HUES6 (cell line): ENCODE results near the gene EPB41L4A.
A peak's percentile ranks its signal among the peaks of the same experiment; 100 is the strongest.
"Not testable (repeated sequence)": the region's sequence is repeated elsewhere in the genome, so short reads cannot be mapped to it uniquely, and the experiment has no call there.

ENCODE experiments used
- H3K27ac ChIP-seq: 2 replicates; pipeline ENCODE4 v1.7.0; 2013; ENCODE audit warnings: low read depth, mild to moderate bottlenecking, low read length, inconsistent platforms
- H3K27me3 ChIP-seq: 2 replicates; pipeline ENCODE4 v1.6.1; 2013; ENCODE audit warnings: low read length; ENCODE audit not compliant: control insufficient read depth, insufficient read depth
- H3K36me3 ChIP-seq: 2 replicates; pipeline ENCODE4 v1.6.1; 2013; ENCODE audit warnings: low read length; ENCODE audit not compliant: control insufficient read depth, insufficient read depth
- H3K4me1 ChIP-seq: 2 replicates; pipeline ENCODE4 v1.6.1; 2013; ENCODE audit warnings: low read length; ENCODE audit not compliant: control insufficient read depth, insufficient read depth
- H3K4me3 ChIP-seq: 2 replicates; pipeline ENCODE4 v1.5.1; 2013; ENCODE audit warnings: low read depth, low read length
- H3K9ac ChIP-seq: one replicate; pipeline ENCODE4 v1.6.1; 2013; ENCODE audit warnings: mild to moderate bottlenecking, low read length
- H3K9me3 ChIP-seq: 2 replicates; pipeline ENCODE4 v1.6.1; 2013; ENCODE audit warnings: low read depth, low read length; ENCODE audit not compliant: control insufficient read depth, insufficient read depth

EPB41L4A gene

DNA sequence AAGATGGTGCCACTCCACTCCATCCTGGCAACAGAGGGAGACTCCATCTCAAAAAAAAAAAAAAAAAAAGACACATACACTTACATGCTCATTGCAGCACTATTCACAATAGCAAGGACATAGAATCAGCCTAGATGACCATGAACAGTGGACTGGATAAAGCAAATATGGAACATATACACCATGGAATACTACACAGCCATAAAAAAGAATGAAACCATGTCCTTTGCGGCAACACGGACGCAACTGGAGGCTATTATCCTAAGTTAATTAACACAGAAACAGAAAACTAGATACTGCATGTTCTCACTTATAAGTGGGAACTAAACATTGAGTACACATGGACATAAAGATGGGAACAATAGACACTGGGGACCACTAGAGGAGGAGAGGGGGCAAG is 210.9 kb downstream of the EPB41L4A start:
- H3K4me3 ChIP-seq, H3K9me3 ChIP-seq, H3K9ac ChIP-seq, H3K27me3 ChIP-seq, H3K27ac ChIP-seq, H3K36me3 ChIP-seq: not testable (repeated sequence)
- peaks cover 30% of the 10 kb centered on the region for H3K4me1 ChIP-seq

DNA sequence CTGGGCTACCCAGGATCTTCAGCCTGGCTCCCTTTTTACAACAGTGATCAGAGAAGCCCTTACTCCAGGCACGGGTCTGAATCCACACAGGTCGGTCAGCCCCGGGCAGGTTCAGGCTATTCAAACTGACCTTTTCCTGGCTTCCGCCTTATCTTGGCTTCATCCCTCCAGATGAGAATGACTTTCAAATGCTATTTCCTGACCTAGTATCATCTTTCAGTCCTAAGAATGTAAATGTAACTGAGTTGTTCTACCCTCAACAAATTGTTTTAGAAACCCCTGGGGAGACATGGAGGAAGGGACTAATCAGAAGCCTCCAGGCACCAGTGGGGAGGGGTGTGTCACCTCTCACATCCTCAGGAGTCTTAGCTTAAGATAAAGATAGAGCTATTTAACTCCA is 213.2 kb downstream of the EPB41L4A start:
- Histone ChIP-seq H3K27me3 (no peaks in the 10 kb centered on the region), H3K4me1 (peaks cover 36% of the 10 kb centered on the region), H3K27ac (peak overlapping the region; percentile 61), H3K36me3 (no peaks in the 10 kb centered on the region), H3K9me3 (no peaks in the 10 kb centered on the region), H3K4me3 (peak overlapping the region; percentile 17), H3K9ac (peak overlapping the region; percentile 11)

DNA sequence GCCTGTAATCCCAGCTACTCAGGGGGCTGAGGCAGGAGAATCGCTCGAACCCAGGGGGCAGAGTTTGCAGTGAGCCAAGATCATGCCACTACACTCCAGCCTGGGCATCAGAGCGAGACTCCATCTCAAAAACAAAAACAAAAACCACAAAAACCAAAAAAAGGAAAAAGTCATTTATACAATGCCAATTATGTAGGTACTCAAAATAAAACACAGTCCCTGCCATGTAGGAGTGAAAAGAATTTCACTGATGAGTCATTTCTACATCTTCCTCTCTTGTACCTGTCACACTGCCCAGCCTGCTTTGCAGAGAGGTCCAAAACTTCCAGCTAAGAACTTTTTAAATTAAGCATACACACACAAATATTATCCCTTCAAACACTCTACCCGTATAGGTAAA is 215.8 kb downstream of the EPB41L4A start:
- H3K4me3 ChIP-seq: no peak overlapping the region
- H3K9ac ChIP-seq: no peak overlapping the region
- H3K36me3 ChIP-seq: no peaks in the 10 kb centered on the region
- no peaks in the 10 kb centered on the region for H3K9me3 ChIP-seq
- H3K4me1 ChIP-seq: peaks cover 36% of the 10 kb centered on the region
- H3K27me3 ChIP-seq: no peaks in the 10 kb centered on the region
- no peak overlapping the region for H3K27ac ChIP-seq

DNA sequence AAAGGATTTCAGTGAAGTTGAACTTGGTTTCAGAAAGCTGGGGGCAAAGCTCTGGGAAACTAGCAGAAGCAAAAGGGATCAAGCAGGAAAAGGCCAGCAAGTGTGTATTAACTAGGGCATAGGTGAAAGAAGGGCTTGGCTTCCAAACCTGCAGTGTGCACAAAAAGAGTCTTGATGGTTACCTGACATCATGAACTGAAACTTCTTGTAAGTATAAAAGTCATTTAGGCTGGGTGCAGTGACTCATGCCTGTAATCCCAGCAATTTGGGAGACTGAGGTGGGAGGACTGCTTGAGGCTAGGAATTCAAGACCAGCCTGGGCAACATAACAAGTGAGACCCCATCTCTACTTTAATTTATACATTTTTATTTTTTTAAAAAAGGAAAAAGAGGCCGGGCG is 216.4 kb downstream of the EPB41L4A start:
- H3K9me3 ChIP-seq: no peaks in the 10 kb centered on the region
- H3K4me1 ChIP-seq: peaks cover 36% of the 10 kb centered on the region
- no peak overlapping the region for H3K9ac ChIP-seq
- no peaks in the 10 kb centered on the region for H3K27me3 ChIP-seq
- H3K4me3 ChIP-seq: no peak overlapping the region
- H3K36me3 ChIP-seq: no peaks in the 10 kb centered on the region
- no peak overlapping the region for H3K27ac ChIP-seq

DNA sequence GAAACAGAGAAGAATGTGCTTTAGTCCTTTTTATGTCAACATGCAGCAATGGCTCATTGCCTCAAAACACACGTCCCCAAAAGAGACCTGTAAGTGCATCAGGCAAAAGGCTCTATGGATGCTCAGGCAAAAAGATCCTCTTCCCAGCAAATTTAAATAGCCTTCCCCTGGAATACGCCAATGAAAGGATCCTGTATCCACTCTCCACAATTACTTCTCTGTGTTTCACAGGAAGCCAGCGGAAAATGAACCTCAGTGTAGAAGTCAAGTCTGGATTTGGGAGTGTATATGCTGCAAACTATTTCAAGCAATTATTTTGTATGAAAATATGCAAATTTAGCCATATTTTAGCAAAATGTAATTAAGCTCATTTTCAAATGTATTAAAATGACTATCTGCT is 217.9 kb downstream of the EPB41L4A start:
- H3K4me1 ChIP-seq: peaks cover 27% of the 10 kb centered on the region
- H3K9ac ChIP-seq: no peak overlapping the region
- no peak overlapping the region for H3K4me3 ChIP-seq
- H3K27ac ChIP-seq: no peak overlapping the region
- H3K27me3 ChIP-seq: no peaks in the 10 kb centered on the region
- H3K9me3 ChIP-seq: no peaks in the 10 kb centered on the region
- no peaks in the 10 kb centered on the region for H3K36me3 ChIP-seq

DNA sequence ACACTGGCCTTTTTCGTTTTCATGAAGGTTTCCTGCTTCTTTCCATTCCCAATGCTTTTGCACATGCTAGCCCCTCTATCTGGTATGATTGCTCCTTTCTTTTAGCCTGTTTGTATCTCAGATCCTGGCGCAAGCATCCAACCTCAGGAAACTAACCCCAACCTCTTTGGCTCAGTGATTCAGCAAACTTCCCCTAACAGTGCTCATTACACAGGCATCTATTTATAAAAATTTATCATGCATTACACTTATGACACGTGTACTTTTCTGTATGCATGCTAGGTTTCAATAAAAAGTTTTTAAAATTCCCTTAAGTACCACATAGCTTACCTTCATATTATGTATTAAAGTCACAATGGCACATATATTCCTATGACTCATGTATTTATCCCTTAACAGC is 218.9 kb downstream of the EPB41L4A start:
- H3K9ac ChIP-seq: no peak overlapping the region
- H3K4me3 ChIP-seq: no peak overlapping the region
- no peak overlapping the region for H3K27ac ChIP-seq
- no peaks in the 10 kb centered on the region for H3K36me3 ChIP-seq
- no peaks in the 10 kb centered on the region for H3K9me3 ChIP-seq
- peaks cover 16% of the 10 kb centered on the region for H3K4me1 ChIP-seq
- H3K27me3 ChIP-seq: no peaks in the 10 kb centered on the region

DNA sequence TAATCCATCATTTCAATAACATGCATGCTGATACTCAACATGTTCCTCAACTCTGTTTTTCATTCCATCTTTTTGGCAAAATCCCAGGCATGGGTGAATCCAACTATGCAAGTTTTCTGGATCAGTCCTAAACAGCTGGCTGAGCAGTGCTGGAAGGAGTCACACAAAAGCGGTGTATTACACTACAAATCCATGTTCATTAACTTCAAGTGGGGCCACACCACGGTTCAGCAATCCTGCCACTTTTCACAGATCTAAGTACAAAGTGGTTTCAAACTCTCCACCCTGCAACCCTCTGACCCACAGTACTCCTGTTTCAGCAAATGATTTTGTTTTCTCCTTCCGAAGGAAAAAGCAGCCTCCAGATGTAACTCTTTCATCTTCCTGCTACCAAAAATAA is 222.5 kb downstream of the EPB41L4A start:
- no peaks in the 10 kb centered on the region for H3K36me3 ChIP-seq
- no peak overlapping the region for H3K9ac ChIP-seq
- H3K4me3 ChIP-seq: no peak overlapping the region
- no peaks in the 10 kb centered on the region for H3K4me1 ChIP-seq
- no peaks in the 10 kb centered on the region for H3K9me3 ChIP-seq
- no peak overlapping the region for H3K27ac ChIP-seq
- no peaks in the 10 kb centered on the region for H3K27me3 ChIP-seq

DNA sequence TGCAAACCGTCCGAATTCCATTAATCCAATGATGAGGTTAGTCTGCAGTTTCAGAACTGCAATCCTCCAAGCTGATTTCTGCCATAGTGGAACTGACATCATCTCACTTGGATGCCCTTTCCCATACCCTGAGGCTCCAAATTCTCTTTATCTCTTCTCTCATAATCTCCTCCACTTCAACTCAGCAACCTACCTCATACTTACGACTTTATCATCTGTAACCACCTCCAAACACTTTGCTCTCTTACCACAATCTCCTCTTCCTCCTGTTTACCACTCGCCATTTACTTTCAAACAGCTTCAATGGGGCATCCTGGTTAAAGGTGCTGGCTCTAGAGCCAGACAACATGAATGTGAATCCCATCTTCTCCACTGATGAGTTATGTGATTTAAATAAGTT is 223.2 kb downstream of the EPB41L4A start:
- H3K4me3 ChIP-seq: no peak overlapping the region
- no peaks in the 10 kb centered on the region for H3K36me3 ChIP-seq
- no peak overlapping the region for H3K27ac ChIP-seq
- H3K9ac ChIP-seq: no peak overlapping the region
- H3K27me3 ChIP-seq: no peaks in the 10 kb centered on the region
- H3K9me3 ChIP-seq: no peaks in the 10 kb centered on the region
- H3K4me1 ChIP-seq: no peaks in the 10 kb centered on the region

DNA sequence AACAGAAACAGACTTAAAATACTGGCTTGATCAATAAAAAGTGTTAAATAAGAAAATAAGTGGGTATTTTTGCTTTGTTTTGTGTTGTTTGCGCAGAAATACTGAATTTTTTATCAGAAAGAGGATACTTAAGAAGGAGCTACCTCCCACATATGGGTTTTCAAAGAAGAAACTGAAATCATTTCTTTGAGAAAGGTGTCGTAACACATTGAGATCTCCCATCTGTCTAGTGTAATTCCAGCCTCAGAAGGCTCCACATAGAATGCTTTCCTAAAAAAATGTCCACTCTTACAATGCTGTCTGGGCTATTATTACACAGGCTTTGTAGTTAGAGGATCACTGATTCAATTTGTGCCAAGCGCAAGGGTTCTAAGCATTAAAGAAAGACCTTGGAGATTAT is 226.2 kb downstream of the EPB41L4A start:
- Histone ChIP-seq H3K9ac (no peak overlapping the region), H3K4me1 (no peaks in the 10 kb centered on the region), H3K27ac (no peak overlapping the region), H3K9me3 (no peaks in the 10 kb centered on the region), H3K27me3 (no peaks in the 10 kb centered on the region), H3K4me3 (no peak overlapping the region), H3K36me3 (no peaks in the 10 kb centered on the region)

DNA sequence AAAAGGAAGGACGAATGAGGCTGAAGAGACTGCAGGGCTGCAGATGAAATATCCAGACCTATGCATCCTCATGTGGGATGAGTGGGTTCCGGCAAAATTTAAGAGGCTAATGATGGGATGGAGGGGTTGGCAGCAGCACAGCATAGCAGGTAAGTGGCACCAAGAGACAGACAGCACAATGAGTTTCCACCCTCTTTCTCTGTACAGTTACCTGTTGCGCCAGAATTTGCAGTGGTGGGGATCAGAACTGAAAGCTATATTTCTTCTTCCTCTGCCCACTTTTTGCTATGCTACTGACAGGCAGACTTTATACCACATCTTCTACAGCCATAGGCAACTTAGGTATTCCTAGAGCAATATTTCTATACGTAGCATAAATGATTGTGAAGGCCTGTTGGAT is 227.0 kb downstream of the EPB41L4A start:
- H3K27me3 ChIP-seq: no peaks in the 10 kb centered on the region
- H3K4me3 ChIP-seq: no peak overlapping the region
- H3K27ac ChIP-seq: no peak overlapping the region
- H3K9ac ChIP-seq: no peak overlapping the region
- no peaks in the 10 kb centered on the region for H3K9me3 ChIP-seq
- H3K36me3 ChIP-seq: no peaks in the 10 kb centered on the region
- H3K4me1 ChIP-seq: no peaks in the 10 kb centered on the region

DNA sequence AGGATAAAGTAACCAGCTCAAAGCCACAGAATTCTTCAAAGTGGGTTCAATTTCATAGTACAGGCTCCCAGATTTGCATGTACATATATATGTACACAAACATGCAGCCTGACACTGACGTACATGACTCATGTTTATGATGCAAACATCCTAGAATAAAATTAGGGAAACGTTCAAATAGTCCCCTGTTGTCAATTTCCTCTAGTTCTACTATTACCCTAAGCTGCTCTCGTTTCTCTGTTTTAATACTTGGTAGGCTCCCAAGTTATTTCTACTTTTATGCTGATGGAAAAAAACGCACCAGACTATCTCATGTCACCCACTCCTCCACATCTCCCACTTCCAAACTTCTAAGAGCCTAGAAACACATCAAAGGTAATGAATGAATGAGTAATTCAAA is 229.7 kb downstream of the EPB41L4A start:
- no peaks in the 10 kb centered on the region for H3K27me3 ChIP-seq

DNA sequence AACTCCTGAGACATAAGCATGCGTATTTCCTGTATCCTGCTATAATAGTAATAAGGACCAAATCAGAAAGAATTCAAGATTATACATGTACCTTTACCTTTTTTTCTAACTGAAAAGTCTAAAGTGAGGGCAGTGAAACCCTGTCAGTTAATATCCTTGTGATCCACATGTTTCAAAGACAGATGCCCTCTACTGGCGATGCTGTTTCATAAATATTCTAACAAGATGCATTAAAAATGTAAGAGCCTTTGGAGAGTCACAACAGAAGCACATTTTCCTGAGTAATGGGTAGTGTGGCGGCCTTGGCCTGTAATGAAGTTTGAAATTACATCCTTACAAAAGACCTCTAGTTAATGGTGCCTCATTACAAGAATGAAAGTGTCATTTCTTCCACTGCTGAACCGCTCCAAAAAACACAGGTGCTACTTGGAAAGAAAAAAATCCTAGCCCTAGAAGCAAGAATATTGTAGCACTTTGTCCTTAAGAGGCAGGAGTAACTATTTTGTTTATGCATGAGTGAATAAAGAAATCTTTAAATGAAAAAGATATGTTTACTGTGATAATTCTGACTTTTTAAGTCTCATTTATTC is 232.6 kb downstream of the EPB41L4A start:
- Histone ChIP-seq H3K4me1 (peaks cover 11% of the 10 kb centered on the region), H3K4me3 (no peak overlapping the region), H3K27me3 (no peaks in the 10 kb centered on the region)

More for the DNA sequence above, 229.7 kb downstream of the EPB41L4A start:
- no peaks in the 10 kb centered on the region for H3K4me1 ChIP-seq
- H3K9me3 ChIP-seq: no peaks in the 10 kb centered on the region
- H3K4me3 ChIP-seq: no peak overlapping the region
- H3K27ac ChIP-seq: no peak overlapping the region
- no peaks in the 10 kb centered on the region for H3K36me3 ChIP-seq
- H3K9ac ChIP-seq: no peak overlapping the region

More for the DNA sequence above, 232.6 kb downstream of the EPB41L4A start:
- H3K27ac ChIP-seq: no peak overlapping the region
- no peaks in the 10 kb centered on the region for H3K9me3 ChIP-seq
- H3K9ac ChIP-seq: no peak overlapping the region
- H3K36me3 ChIP-seq: no peaks in the 10 kb centered on the region
